Stromal cell of bone marrow (primary cell): ENCODE data around the gene PTCRA.
"Not testable (repeated sequence)": the region's sequence is repeated elsewhere in the genome, so short reads cannot be mapped to it uniquely, and the experiment has no call there.

Experiments
- DNase-seq: peaks from one replicate; pipeline ENCODE4 v3.0.0-alpha.2; 2012; ENCODE audit warnings: low read depth

The PTCRA gene

GRCh38 chr6:42915732-42916131 lies at the start of gene PTCRA:
PTCRA (plus strand) TSS chr6:42916053; CDS start chr6:42916070, 17 bp downstream.
- DNase-seq = no peak

- no peak for DNase-seq
Measured at GRCh38 chr6:42870145-42870936, 45.5 kb upstream of the PTCRA start.

- no peak for DNase-seq
Measured at GRCh38 chr6:42871711-42872110, 44.1 kb upstream of the PTCRA start.

GRCh38 chr6:42873313-42873712 lies 42.5 kb upstream of the PTCRA start:
- no peak for DNase-seq

- no peak for DNase-seq
Measured at GRCh38 chr6:42877695-42878094, 38.2 kb upstream of the PTCRA start.

- peak; percentile 84 for DNase-seq
Measured at GRCh38 chr6:42879372-42880239, 36.2 kb upstream of the PTCRA start, which contains the start of gene RPL7L1. RPL7L1 (plus strand) TSS chr6:42879616; CDS start chr6:42879911, 295 bp downstream.

GRCh38 chr6:42880240-42880817 lies 35.5 kb upstream of the PTCRA start:
- DNase-seq = not testable (repeated sequence)

GRCh38 chr6:42880871-42881270 lies 35.0 kb upstream of the PTCRA start:
- DNase-seq = not testable (repeated sequence)

- no peak for DNase-seq
Measured at GRCh38 chr6:42885702-42886101, 30.2 kb upstream of the PTCRA start.

- not testable (repeated sequence) for DNase-seq
Measured at GRCh38 chr6:42888201-42888600, 27.7 kb upstream of the PTCRA start.

GRCh38 chr6:42889815-42890214 lies 26.0 kb upstream of the PTCRA start:
- no peak for DNase-seq

GRCh38 chr6:42890311-42891198 lies 25.3 kb upstream of the PTCRA start:
- DNase-seq = peak; percentile 97

- DNase-seq = no peak
Measured at GRCh38 chr6:42891199-42891722, 24.6 kb upstream of the PTCRA start.

- not testable (repeated sequence) for DNase-seq
Measured at GRCh38 chr6:42894041-42894828, 21.6 kb upstream of the PTCRA start.

- DNase-seq = no peak
Measured at GRCh38 chr6:42896178-42896719, 19.6 kb upstream of the PTCRA start.

- DNase-seq = peak; percentile 38
Measured at GRCh38 chr6:42898891-42899361, 16.9 kb upstream of the PTCRA start.

- DNase-seq = no peak
Measured at GRCh38 chr6:42899871-42900270, 16.0 kb upstream of the PTCRA start.

GRCh38 chr6:42901538-42901957 lies 14.3 kb upstream of the PTCRA start:
- DNase-seq = peak; percentile 66

- DNase-seq = not testable (repeated sequence)
Measured at GRCh38 chr6:42902429-42903263, 13.2 kb upstream of the PTCRA start.
